ENCODE data around the gene C1orf210.

The C1orf210 gene

DNA sequence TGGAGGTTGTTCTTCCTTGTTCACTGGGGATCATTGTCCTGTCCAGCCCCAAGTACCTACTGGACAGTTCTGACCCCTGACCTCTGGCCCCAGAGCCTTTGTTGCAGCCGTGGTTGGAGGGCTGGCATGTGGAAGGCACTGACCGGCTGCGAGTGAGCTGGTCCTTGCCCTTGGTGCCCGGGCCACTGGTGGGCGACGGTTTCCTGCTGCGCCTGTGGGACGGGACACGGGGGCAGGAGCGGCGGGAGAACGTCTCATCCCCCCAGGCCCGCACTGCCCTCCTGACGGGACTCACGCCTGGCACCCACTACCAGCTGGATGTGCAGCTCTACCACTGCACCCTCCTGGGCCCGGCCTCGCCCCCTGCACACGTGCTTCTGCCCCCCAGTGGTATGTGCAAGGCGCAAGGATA lies 26.8 kb upstream of the C1orf210 start:
- no peak for DNase-seq

- no peak for DNase-seq
These were observed 26.1 kb upstream of the C1orf210 start for GRCh38 chr1:43311521-43311920.

- no peak for DNase-seq
These were observed 24.1 kb upstream of the C1orf210 start for GRCh38 chr1:43309405-43310025.

GRCh38 chr1:43308635-43309404 lies 23.4 kb upstream of the C1orf210 start:
- no peak for DNase-seq

- no peak for DNase-seq
These were observed 22.2 kb upstream of the C1orf210 start for GRCh38 chr1:43307458-43308158.

DNA sequence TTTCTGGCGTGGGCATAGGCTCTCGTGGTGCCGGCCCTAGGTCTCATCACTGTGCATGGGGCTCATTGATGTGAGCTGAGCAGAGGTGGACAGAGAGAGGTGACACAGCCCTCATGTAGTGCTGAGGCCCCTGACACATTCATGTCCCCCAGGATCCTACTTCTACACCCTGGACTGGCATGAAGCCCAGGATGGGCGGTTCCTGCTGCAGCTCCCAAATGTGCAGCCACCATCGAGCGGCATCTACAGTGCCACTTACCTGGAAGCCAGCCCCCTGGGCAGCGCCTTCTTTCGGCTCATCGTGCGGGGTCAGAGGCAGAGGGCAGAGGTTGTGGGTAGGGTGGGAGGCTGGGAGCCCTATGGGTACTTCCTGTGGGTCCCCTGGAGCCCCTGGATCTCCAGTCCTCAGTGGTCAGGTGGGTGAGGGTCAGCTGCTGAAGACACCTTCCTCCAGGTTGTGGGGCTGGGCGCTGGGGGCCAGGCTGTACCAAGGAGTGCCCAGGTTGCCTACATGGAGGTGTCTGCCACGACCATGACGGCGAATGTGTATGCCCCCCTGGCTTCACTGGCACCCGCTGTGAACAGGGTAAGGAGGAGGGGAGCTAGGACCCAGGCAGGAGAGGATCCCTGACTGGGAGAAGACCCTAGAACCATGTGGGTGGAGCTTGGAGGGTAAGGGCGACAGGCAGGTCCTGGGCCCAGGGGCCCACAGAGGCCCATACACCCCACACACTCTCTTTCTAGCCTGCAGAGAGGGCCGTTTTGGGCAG lies 21.5 kb upstream of the C1orf210 start:
- no peak for DNase-seq

GRCh38 chr1:43305926-43306687 lies 20.7 kb upstream of the C1orf210 start:
- DNase-seq = no peak

GRCh38 chr1:43305461-43305860 lies 20.1 kb upstream of the C1orf210 start:
- no peak for DNase-seq

DNA sequence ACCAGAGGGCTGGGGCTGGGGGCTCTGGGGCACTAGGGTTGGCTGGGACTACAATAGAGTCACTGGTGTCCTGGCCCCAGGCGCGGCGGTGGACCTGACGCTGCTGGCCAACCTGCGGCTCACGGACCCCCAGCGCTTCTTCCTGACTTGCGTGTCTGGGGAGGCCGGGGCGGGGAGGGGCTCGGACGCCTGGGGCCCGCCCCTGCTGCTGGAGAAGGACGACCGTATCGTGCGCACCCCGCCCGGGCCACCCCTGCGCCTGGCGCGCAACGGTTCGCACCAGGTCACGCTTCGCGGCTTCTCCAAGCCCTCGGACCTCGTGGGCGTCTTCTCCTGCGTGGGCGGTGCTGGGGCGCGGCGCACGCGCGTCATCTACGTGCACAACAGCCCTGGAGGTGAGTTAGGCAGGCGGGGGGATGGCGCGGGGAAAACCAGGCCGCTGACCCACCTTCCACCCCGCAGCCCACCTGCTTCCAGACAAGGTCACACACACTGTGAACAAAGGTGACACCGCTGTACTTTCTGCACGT lies 19.5 kb upstream of the C1orf210 start:
- no peak for DNase-seq

DNA sequence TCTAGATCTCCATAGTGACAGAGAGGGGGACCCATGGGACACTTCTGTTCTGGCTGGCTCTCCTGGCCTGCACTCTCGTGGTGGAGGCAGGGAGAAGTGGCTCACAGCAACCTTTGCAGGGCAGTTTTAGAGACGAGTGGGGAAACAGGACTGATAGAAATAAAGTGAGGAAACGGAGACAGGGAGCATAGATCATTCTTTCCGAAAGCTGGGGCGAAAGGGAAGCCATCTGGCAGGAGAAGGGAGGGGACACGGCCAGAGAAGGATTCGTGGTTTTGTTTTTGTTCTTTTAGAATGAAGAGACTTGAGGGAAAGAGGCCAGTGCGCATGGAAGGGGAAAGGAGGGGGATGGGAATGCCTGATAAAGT lies 18.9 kb upstream of the C1orf210 start:
- DNase-seq = no peak

GRCh38 chr1:43303471-43304313 lies 18.3 kb upstream of the C1orf210 start:
- DNase-seq = no peak

DNA sequence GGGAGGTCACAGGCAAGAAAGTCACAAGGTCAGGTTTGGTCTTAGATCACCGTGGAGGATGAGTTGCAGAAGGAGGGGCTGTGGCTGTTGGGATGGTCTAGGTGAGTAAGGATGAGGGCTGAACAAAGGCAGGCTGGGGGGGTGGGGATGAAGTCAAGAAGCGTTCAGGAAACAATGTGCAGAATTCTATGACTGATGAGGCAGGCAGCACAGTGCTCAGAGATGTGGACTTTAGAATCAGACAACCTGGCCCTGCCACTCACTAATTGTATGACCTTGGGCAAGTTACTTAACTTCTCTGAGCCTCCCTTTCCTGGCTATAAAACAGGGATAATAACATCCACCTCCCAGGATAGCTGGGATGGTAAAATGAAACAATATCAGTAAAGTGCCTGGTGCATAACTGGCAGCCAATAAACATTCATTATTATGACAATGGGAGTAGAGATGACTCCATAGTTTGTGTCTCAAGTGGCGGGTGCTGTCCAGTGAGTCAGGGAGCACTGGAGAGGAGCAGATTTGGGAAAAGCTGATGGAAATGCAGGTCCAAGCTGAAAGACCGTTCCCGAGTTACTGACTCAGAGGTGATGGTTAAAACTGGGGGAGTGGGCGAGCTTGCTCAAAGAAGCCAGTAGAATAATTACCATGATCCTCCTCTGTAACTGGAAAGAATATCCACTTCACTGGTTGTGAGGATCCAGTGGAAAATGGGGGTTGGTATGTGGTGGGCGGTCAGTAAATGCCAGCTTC lies 17.5 kb upstream of the C1orf210 start:
- DNase-seq = no peak

GRCh38 chr1:43302201-43302600 lies 16.8 kb upstream of the C1orf210 start:
- no peak for DNase-seq

DNA sequence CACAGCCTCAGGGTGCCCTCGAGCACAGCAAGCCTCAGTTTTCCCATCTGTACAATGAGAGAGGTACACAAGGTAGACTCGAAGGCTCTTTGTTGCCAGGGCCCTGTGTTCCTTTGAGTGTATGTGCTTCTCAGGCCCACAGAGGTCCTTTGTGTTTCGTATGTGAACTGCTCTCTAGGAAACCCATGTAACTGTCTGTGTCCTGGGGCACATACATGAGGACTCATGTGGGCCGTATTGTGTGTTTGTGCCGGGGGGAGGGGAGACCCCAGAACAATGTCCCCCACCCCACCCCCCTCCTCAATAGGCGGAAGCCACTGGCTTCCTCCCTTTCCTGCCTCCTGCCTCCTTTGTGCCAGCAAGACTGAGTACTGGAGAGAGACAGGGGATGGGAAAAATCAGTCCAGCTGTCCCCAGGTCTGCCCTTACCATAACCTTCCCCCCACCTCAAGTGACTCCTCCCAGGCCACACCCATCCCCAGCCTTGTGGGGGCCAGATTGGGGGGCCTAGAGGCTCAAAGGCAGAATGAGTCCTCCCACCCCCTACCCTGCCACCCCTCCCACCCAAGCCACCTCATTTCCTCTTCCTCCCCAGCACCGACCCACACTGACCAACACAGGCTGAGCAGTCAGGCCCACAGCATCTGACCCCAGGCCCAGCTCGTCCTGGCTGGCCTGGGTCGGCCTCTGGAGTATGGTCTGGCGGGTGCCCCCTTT lies 15.2 kb upstream of the C1orf210 start, which contains the start of gene TIE1:
TSS of gene TIE1 (plus strand) at position 605 of the 717 bp plus-strand sequence. CDS start at position 695, 90 bp downstream.
- no peak for DNase-seq

DNA sequence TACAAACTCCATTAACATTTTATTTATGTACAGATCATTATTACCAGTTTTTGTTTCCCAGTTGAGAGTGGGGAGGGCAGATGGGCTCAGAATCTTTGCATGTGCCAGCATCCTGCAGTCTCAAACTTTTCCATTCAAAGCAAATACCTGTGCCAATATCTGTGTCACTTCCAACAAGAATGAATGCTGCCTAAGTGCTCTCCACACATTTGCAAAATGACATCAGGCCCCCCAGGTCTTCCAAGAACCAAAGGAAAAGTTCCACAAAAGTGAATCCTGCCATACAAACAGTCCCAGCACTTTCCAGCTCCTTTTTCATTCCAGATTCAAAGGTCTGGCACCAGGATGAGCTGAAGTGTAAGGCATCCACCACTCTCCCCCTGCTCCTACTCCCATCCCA lies 13.7 kb upstream of the C1orf210 start:
- no peak for DNase-seq

GRCh38 chr1:43298055-43298454 lies 12.7 kb upstream of the C1orf210 start:
- no peak for DNase-seq

- DNase-seq = no peak
These were observed 10.8 kb upstream of the C1orf210 start for GRCh38 chr1:43296207-43296606.

DNA sequence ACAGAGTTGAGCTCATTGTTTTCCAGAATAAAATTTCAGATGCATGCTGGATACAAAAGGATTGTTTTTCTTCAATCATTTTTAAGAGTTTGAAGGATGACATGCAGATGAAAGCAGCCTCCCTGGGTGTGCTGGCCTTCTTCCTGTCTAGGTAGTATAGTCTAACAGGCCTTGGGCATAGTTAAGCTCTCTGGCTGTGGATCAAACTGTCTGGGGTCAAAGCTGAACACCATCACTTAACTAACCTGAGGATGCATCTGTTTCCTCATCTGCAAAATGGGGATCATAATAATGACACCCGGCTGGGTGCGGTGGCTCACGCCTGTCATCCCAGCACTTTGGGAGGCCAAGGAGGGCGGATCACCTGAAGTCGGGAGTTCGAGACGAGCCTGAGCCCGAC lies 9.4 kb upstream of the C1orf210 start:
- DNase-seq = no peak

DNA sequence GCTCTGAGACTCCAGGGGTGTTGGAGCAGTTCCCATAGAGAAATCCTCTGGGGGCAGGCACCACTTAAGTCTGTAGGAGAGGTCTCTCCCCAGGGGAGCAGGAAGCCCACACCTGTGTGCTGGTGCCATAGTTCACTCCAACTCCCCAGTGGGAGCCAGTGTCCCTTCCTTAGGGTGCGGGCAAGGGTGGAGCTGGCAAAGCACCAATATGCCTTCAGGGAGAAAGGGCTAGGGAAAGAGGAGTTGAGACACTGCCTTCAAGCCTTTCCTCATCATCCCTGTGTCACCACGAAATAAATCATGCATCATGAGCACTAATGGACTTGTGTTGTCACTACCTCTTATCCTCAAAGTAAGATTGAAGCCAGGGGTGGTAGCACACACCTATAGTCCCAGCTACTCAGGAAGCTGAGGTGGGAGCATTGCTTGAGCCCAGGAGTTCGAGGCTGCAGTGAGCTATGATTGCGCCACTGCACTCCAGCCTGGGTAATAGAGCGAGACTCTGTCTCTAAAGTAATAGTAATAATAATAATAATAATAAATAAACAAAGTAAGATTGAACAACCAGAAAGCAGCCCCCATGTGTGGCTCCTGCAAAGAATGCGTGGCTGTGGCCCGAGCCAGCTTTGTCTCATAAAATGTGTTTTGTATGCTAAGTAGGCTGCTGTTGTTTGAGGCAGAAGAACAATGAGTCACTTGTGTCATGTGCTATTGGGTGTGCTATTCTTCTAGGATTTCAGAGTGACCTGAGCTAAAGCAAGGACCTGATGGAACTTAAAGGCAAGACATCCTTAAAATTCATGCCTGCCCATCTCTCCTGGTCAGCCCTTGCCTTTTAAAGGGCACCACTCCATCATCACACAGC lies 8.7 kb upstream of the C1orf210 start:
- peak; percentile 25 to 61 for DNase-seq

All from inflammatory macrophage treated with lipopolysaccharide for 1 hour (primary cell).